ENCODE data around the gene PYURF. TPM values are rescaled to one million over a fixed set of nuclear protein-coding genes. Genes with fewer than 3 reads are reported as not detected.
A peak's percentile ranks its signal among the peaks of the same experiment; 100 is the strongest.
"Not testable (repeated sequence)": the region's sequence is repeated elsewhere in the genome, so short reads cannot be mapped to it uniquely, and the experiment has no call there.

Gene PYURF, protein sequence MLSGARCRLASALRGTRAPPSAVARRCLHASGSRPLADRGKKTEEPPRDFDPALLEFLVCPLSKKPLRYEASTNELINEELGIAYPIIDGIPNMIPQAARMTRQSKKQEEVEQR
- total RNA-seq = 51.2 and 52.8 TPM in 2 replicates

DNA sequence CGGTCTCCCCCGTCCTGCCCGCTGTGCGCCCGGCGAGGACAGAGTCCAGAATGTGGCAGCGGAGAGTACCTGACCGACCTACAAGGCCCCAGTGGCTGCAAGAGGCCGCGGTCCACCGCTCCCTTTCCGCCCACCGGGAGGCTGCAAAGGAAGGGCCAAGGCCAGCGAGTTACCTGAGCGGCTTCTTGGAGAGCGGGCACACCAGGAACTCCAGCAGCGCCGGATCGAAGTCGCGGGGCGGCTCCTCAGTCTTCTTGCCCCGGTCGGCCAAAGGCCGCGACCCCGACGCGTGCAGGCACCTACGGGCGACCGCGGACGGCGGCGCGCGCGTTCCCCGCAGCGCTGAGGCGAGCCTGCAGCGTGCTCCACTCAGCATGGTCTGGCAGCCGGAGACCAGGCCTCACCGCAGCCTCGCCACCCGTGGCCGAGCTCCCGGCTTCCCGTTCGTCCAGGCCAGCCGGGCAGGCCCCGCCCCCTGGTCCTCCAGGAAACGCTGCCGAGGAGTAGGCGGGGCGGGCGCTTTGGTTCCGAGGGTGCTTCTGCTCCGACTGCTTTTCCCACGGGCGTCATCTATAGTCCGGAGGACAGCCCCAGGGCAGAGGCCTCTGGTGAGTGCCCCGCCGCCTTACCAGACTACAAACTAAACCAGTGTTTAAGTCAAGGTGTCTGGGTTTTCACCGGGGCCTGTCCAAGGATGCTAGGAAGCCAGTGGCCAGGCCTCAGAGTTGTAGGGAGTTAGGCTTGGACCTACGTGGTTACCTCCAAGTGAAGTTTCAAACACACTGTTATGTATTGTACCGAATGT is at the start of gene PYURF:
TSS of gene PYURF (minus strand) at position 452 of the 805 bp plus-strand sequence. CDS start at position 376, 76 bp downstream.
- Mint-ChIP-seq H3K4me3 (ENCODE audit: low read depth) (peak within 1 kb of the TSS; percentile 98), H3K36me3 (ENCODE audit: low read depth) (peaks cover 16% of the 10 kb centered on the region), H3K27ac (peak within 1 kb of the TSS; percentile 96), H3K4me1 (ENCODE audit: low read depth) (peaks cover 49% of the 10 kb centered on the region), H3K9me3 (no peaks in the 10 kb centered on the region), H3K27me3 (ENCODE audit: low read depth) (no peaks in the 10 kb centered on the region)
- intact Hi-C loops (cut with micrococcal nuclease) = loop anchor here (1.0 to 10.0 kb wide), 8 partner anchors 66 to 771 kb away; partner anchors contain the start of genes HERC5, HERC6, PPM1K and TIGD2
- DNase-seq (ENCODE audit: low spot score) = peak; percentile 67

DNA sequence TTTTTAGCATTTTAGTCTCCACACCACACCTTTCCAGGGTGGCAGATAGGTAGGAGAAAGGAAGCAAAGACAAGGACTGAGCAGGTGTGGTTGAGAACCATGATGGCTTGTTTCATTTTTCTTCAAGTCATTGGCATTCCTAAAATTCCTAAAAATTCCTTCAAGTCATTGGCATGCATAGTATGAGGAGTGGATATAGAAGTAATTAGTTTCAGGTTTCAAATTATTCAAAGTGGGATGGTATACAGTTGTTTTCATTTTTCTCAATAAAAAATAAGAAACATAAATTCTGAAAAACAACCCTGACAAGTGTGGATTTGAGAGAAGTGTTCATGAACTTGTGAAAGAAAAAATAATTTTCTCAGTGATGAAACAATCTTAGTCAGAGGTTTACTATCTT is 46.4 kb upstream of the PYURF start:
- Mint-ChIP-seq H3K9me3 (no peaks in the 10 kb centered on the region), H3K36me3 (ENCODE audit: low read depth) (no peaks in the 10 kb centered on the region), H3K4me1 (ENCODE audit: low read depth) (no peaks in the 10 kb centered on the region), H3K27me3 (ENCODE audit: low read depth) (peaks cover 17% of the 10 kb centered on the region), H3K4me3 (ENCODE audit: low read depth) (no peak overlapping the region), H3K27ac (no peak overlapping the region)
- no peak for DNase-seq (ENCODE audit: low spot score)
- intact Hi-C loops (cut with micrococcal nuclease) = no loop called here

DNA sequence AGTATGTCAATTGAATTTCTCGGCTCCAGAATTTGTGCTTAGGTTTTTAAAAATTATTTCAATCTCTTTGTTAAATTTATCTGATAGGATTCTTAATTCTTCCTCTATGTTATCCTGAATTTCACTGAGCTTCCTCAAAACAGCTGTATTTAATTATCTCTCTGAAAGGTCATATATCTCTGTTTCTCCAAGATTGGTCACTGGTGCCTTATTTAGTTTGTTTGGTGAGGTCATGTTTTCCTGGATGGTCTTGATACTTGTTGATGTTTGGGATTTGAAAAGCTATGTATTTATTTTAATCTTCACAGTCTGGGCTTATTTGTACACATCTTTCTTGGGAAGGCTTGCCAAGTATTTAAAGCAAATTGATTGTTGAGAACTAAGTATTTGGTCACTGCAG is 44.0 kb upstream of the PYURF start:
- Mint-ChIP-seq H3K4me3 (ENCODE audit: low read depth) (no peak overlapping the region), H3K36me3 (ENCODE audit: low read depth) (no peaks in the 10 kb centered on the region), H3K27me3 (ENCODE audit: low read depth) (peaks cover 25% of the 10 kb centered on the region), H3K4me1 (ENCODE audit: low read depth) (no peaks in the 10 kb centered on the region), H3K9me3 (no peaks in the 10 kb centered on the region), H3K27ac (no peak overlapping the region)
- intact Hi-C loops (cut with micrococcal nuclease) = no loop called here
- DNase-seq (ENCODE audit: low spot score) = no peak

DNA sequence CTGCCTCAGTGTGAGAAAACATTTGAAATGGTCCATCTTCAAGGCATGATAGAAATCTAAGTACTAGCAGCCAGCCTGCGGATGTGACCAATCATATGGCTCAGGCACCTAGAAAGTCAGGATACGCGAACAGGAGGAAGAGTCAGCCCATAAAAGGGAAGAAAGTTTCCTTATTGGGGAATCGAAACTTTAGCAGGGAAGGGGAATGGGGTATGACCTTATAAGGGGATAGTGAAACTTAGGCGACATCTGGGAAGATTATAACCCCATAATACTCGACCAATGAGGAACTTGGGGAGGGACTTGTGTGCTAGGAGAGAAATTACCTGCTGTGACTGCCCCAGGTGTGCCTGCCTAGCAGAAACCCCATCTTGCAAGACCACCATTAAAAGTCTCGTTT is 26.2 kb upstream of the PYURF start:
- DNase-seq (ENCODE audit: low spot score) = no peak
- Mint-ChIP-seq H3K4me1 (ENCODE audit: low read depth) (no peaks in the 10 kb centered on the region), H3K27me3 (ENCODE audit: low read depth) (peaks cover 6% of the 10 kb centered on the region), H3K4me3 (ENCODE audit: low read depth) (no peak overlapping the region), H3K36me3 (ENCODE audit: low read depth) (no peaks in the 10 kb centered on the region), H3K9me3 (no peaks in the 10 kb centered on the region), H3K27ac (no peak overlapping the region)
- intact Hi-C loops (cut with micrococcal nuclease) = no loop called here

- H3K36me3 Mint-ChIP-seq (ENCODE audit: low read depth); H3K4me3 Mint-ChIP-seq (ENCODE audit: low read depth); H3K27ac Mint-ChIP-seq; H3K9me3 Mint-ChIP-seq: not testable (repeated sequence)
- Mint-ChIP-seq H3K4me1 (ENCODE audit: low read depth) (peaks cover 11% of the 10 kb centered on the region), H3K27me3 (ENCODE audit: low read depth) (peaks cover 19% of the 10 kb centered on the region)
- intact Hi-C loops (cut with micrococcal nuclease) = loop anchor here (1.0 to 5.0 kb wide), 2 partner anchors 120 to 253 kb away; no protein-coding TSS in a partner anchor
- peak; percentile 56 for DNase-seq (ENCODE audit: low spot score)
Measured at GRCh38 chr4:88539322-88540068, 15.9 kb upstream of the PYURF start.

DNA sequence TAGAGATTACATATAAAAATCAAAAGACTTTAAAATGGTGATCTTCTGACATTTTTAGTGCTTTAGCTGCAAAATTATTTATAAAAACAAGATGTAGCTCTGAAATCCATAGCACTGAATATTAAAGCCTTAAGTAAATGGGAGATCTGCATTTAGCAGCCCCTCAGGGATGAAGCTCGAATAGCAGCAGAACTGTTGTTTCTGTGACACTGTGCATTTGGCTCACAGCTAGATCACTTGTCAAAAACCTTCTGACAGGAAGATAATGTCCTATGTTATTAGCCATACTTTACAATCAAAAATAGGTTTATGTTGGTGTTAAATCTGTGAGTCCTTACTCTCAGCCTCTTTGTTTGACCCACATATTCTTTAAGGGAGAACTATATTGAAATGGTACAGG is 14.1 kb upstream of the PYURF start:
- intact Hi-C loops (cut with micrococcal nuclease) = loop anchor here (5.0 kb wide), 1 partner anchor 255 kb away; no protein-coding TSS in a partner anchor
- Mint-ChIP-seq H3K27ac (no peak overlapping the region), H3K27me3 (ENCODE audit: low read depth) (peaks cover 15% of the 10 kb centered on the region), H3K9me3 (no peaks in the 10 kb centered on the region), H3K4me1 (ENCODE audit: low read depth) (peaks cover 11% of the 10 kb centered on the region), H3K36me3 (ENCODE audit: low read depth) (no peaks in the 10 kb centered on the region), H3K4me3 (ENCODE audit: low read depth) (no peak overlapping the region)
- no peak for DNase-seq (ENCODE audit: low spot score)

- Mint-ChIP-seq H3K4me3 (ENCODE audit: low read depth) (no peak overlapping the region), H3K9me3 (no peaks in the 10 kb centered on the region), H3K4me1 (ENCODE audit: low read depth) (peaks cover 11% of the 10 kb centered on the region), H3K36me3 (ENCODE audit: low read depth) (no peaks in the 10 kb centered on the region), H3K27me3 (ENCODE audit: low read depth) (peaks cover 6% of the 10 kb centered on the region), H3K27ac (no peak overlapping the region)
- intact Hi-C loops (cut with micrococcal nuclease) = loop anchor here (5.0 kb wide), 1 partner anchor 257 kb away; no protein-coding TSS in a partner anchor
- no peak for DNase-seq (ENCODE audit: low spot score)
Measured at GRCh38 chr4:88535090-88535755, 11.6 kb upstream of the PYURF start.

- H3K4me1 Mint-ChIP-seq (ENCODE audit: low read depth) = peaks cover 6% of the 10 kb centered on the region
- no peak overlapping the region for H3K27ac Mint-ChIP-seq
- no peaks in the 10 kb centered on the region for H3K9me3 Mint-ChIP-seq
- DNase-seq (ENCODE audit: low spot score) = no peak
- no peaks in the 10 kb centered on the region for H3K36me3 Mint-ChIP-seq (ENCODE audit: low read depth)
- peaks cover 3% of the 10 kb centered on the region for H3K27me3 Mint-ChIP-seq (ENCODE audit: low read depth)
- H3K4me3 Mint-ChIP-seq (ENCODE audit: low read depth) = no peak overlapping the region
- intact Hi-C loops (cut with micrococcal nuclease) = no loop called here
Measured at GRCh38 chr4:88533937-88534750, 10.6 kb upstream of the PYURF start.

DNA sequence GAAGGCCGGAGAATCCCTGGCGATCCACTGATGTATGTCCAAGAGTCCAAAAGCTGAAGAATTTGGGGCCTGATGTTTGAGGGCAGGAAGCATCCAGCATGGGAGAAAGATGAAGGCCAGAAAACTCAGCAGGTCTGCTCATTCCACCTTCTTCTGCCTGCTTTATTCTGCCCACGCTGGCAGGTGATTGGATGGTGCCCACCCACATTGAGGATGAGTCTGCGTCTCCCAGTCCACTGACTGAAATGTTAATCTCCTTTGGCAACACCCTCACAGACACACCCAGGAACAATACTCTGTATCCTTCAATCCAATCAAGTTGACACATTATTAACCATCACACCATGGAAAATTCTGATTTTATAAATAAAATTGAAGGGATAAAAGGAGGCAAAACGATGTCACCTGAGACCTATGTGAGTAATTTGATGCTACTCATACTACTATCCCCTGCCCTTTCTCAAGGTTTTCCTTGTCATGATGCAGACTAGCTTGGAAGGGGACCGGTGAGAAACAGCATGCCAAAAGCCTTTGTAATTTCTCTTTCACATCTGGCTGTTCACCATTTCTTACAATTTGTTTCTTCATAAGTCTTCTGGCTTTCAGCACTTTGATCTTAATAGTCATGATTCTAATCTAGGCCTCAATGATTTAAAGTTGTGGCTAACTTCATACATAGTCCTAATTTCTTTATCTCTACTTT is 9.7 kb upstream of the PYURF start:
- H3K27me3 Mint-ChIP-seq (ENCODE audit: low read depth) = peaks cover 3% of the 10 kb centered on the region
- no peaks in the 10 kb centered on the region for H3K36me3 Mint-ChIP-seq (ENCODE audit: low read depth)
- no peak for DNase-seq (ENCODE audit: low spot score)
- no peak overlapping the region for H3K27ac Mint-ChIP-seq
- H3K4me1 Mint-ChIP-seq (ENCODE audit: low read depth) = peaks cover 7% of the 10 kb centered on the region
- intact Hi-C loops (cut with micrococcal nuclease) = no loop called here
- no peaks in the 10 kb centered on the region for H3K9me3 Mint-ChIP-seq
- no peak overlapping the region for H3K4me3 Mint-ChIP-seq (ENCODE audit: low read depth)

GRCh38 chr4:88531549-88531948 is 8.0 kb upstream of the PYURF start:
- Mint-ChIP-seq H3K4me1 (ENCODE audit: low read depth) (peaks cover 19% of the 10 kb centered on the region), H3K36me3 (ENCODE audit: low read depth) (no peaks in the 10 kb centered on the region), H3K27me3 (ENCODE audit: low read depth) (peaks cover 3% of the 10 kb centered on the region), H3K27ac (no peak overlapping the region), H3K9me3 (no peaks in the 10 kb centered on the region), H3K4me3 (ENCODE audit: low read depth) (no peak overlapping the region)
- intact Hi-C loops (cut with micrococcal nuclease) = no loop called here
- DNase-seq (ENCODE audit: low spot score) = no peak

- intact Hi-C loops (cut with micrococcal nuclease) = loop anchor here (10.0 kb wide), 1 partner anchor 766 kb away; no protein-coding TSS in a partner anchor
- no peak overlapping the region for H3K4me3 Mint-ChIP-seq (ENCODE audit: low read depth)
- H3K27ac Mint-ChIP-seq = no peak overlapping the region
- no peaks in the 10 kb centered on the region for H3K36me3 Mint-ChIP-seq (ENCODE audit: low read depth)
- no peak for DNase-seq (ENCODE audit: low spot score)
- peaks cover 32% of the 10 kb centered on the region for H3K4me1 Mint-ChIP-seq (ENCODE audit: low read depth)
- no peaks in the 10 kb centered on the region for H3K9me3 Mint-ChIP-seq
- no peaks in the 10 kb centered on the region for H3K27me3 Mint-ChIP-seq (ENCODE audit: low read depth)
Measured at GRCh38 chr4:88528861-88529260, 5.3 kb upstream of the PYURF start.

Data from activated T-helper 2 cell treated with anti-CD3 and anti-CD28 coated beads, Interferon-gamma antibody, Interleukin-2, Interleukin-4, amounts not matched to agents 10 μg/mL and 5 μg/mL and 100 μg/mL, durations not matched to agents 14 hours and 24 hours and 36 hours (primary cell).